Spleen (tissue), 7 donors: ENCODE results near the gene PCDHGA10.

Experiments used
- CTCF ChIP-seq, 11 experiments: fragments of 200-600 bp in 7 of 11; fragments of 450-650 bp in 4 of 11; sonication (generic) in 4 of 11; IDR thresholded peaks in 8 of 11; conservative IDR thresholded peaks in 3 of 11; 1 replicate in 7 of 11; 2 replicates in 4 of 11; pipeline versions ENCODE4 v1.4.0 to v1.8.0; 2016 to 2021; ENCODE audit warnings: antibody characterized with exemption in 11 of 11, inconsistent platforms in 4 of 11, mild to moderate bottlenecking in 1 of 11
- POLR2AphosphoS5 ChIP-seq, 3 donors: sonication (generic); formaldehyde crosslinking; IDR thresholded peaks; one replicate each; pipeline ENCODE4 v1.5.1; 2017; ENCODE audit warnings: antibody characterized with exemption in 3 of 3
- donor health status: DM: no; HTN: no; CAD: no; lungs with moderate emphysema.
- donor health status: DM: no; HTN: no; CAD: no.
- donor health status: DM: no; HTN: no; CAD: no.

DNA sequence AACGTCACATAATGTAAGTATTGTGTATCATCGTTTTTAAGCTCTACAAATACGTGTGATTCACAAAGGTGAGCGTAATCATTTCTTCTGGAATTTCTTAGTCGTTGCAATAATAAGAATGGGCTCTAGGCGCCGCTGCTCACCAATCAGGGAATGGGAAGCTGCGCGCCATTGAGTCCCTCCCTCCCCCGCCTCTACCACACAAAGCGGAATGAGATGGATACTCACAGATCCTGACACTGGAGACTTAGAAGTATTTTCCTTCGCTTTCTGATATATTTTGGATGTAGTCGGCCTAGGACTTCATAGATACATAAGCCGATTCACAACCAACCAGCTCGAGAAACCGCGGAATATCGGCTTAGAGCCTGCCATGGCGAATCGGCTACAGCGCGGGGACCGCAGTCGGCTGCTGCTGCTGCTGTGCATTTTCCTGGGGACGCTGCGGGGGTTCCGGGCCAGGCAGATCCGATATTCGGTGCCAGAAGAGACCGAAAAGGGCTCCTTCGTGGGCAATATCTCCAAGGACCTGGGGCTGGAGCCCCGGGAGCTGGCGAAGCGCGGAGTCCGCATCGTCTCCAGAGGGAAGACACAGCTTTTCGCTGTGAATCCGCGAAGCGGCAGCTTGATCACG lies 8.2 kb downstream of the PCDHGA10 start, which contains the start of gene PCDHGA11:
- TF ChIP-seq CTCF (IDR thresholded peaks at IDR 0.05 in 8 of 11, conservative IDR thresholded peaks at IDR 0.05 in 3 of 11) (peak in 8 of 11 experiments; percentile 17 to 58 (median 52)), POLR2AphosphoS5 (IDR thresholded peaks at IDR 0.05) (no peak)
